Caki2 (cell line): ENCODE results near the gene HAUS8. TPM values are rescaled to one million over a fixed set of nuclear protein-coding genes. Genes with fewer than 3 reads are reported as not detected.
"Not testable (repeated sequence)": the region's sequence is repeated elsewhere in the genome, so short reads cannot be mapped to it uniquely, and the experiment has no call there.

ENCODE experiments used
- DNase-seq: peaks from one replicate; pipeline ENCODE4 v3.0.0-alpha.2; 2015; ENCODE audit warnings: low read depth
- in situ Hi-C: cut with HindIII; loops from 2 replicates; pipeline ENCODE4 v1.10.0; 2016; ENCODE audit warnings: low sequenced_read_pairs, low pct_unique_long_range_greater_than_20kb, mixed read lengths
- total RNA-seq: library from RNA; depleted of rRNA; stranded (reverse); fragments of >200 nt; shearing (Covaris generic); gene quantifications from 2 replicates; pipeline ENCODE4 v1.2.3, GENCODE V29; 2014; ENCODE audit warnings: low replicate concordance; rRNA removed

The HAUS8 gene, protein sequence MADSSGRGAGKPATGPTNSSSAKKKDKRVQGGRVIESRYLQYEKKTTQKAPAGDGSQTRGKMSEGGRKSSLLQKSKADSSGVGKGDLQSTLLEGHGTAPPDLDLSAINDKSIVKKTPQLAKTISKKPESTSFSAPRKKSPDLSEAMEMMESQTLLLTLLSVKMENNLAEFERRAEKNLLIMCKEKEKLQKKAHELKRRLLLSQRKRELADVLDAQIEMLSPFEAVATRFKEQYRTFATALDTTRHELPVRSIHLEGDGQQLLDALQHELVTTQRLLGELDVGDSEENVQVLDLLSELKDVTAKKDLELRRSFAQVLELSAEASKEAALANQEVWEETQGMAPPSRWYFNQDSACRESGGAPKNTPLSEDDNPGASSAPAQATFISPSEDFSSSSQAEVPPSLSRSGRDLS
- 23.7 and 24.2 TPM in 2 replicates for total RNA-seq

DNA sequence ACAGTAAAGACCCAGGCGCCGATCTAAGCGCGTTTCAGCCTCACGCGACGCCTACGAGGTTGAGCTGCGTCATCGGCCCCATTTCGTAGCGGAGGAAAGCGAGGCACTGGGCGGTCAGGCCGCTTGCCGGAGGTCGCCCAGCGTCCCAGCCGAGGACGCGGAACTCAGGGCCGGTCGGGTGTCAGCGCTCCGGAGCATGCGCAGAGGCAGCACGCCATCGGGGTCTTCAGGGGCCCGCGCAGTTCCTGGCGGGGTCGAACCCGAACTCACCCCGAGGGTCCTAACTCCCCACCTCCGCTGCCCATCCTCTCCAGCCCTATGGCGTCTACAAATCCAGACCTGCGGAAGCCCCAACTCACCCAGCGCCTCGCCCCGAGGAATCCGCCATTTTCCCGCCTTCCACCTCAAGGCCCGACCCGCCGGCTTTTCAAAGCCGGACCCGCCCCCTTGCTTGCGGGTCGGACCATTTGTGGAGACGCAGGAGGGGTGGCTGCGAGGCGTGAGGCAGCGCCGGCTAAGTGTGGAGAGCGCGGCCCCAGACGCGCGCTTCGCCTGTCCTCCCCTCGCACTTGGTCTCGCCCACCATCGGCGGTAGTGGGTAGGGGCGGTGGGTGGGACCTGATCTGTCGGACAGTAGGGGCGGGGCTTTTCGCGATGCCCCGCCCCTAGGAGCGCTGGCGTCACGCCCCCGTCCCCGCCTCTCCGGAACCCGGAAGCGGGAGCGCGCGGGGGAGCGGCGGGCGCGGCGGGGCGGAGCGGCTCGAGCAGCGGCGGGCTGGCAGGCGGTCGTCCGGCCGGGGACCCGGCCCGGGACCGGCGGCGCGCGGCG is at the start of gene HAUS8, which contains the start of gene MYO9B:
Gene HAUS8 (minus strand): TSS at position 418 of the 829 bp plus-strand sequence. CDS start 30 bp downstream, at position 388.
Gene MYO9B (plus strand): TSS at position 743 of the 829 bp plus-strand sequence. CDS start 25,941 bp downstream, outside the sequence.
- in situ Hi-C loops, result no loop called here
- DNase-seq, result peak; percentile 99

DNA sequence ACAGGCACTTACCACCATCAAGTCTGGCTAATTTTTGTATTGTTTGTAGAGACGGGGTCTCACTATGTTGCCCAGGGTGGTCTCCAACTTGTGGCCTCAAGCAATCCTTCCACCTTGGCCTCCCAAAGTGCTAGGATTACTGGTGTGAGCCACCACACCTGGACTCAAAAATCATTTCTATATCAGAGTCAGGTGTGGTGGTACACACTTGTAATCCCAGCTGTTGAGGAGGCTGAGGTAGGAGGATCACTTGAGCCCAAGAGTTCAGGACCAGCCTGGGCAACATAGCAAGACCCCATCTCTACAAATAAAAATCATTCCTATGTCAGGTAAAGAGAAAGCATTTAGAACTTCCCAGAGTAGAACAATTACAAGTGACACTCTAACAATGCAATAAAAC is 48.8 kb upstream of the HAUS8 start:
- no peak for DNase-seq
- in situ Hi-C loops, result no loop called here

DNA sequence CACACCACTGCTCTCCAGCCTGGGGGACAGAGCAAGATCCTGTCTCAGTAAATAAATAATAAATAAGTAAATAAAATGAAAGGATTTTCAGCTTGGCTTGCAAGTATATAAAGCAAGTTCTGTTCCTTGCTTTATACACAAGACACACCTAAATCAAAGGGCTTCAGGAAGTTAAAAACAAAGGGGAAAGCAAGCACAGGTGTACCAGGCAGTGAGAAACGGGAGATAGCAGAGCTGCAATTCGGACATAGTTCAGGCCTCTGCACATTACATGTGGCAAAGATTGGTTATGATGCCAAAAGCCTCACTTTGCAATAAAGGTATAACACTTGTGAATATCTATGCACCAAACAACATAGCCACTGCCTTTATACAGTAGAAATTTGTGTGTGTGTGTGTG is 47.8 kb upstream of the HAUS8 start:
- no peak for DNase-seq
- in situ Hi-C loops, result no loop called here

DNA sequence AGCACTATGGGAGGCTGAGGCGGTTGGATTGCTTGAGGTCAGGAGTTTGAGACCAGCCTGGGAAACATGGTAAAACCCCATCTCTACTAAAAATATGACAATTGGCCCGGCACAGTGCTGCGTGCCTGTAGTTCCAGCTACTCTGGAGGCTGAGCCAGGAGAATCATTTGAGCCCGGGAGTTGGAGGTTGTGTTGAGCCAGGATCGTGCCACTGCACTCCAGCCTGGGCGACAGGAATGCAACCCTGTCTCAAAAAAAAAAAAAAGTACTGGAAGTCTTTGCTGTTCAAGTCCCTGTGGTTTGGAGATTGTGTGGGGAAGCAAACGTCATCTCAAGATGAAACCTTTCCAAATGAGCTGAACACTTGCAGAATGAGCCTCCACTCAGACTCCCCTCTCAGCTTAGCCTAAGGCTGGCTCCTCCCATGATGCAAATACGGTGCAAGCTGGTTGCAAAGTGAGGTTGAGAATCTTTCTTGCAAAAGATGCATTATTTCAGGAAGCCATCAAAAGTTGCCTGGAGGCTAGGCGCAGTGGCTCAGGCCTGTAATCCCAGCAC is 46.6 kb upstream of the HAUS8 start:
- DNase-seq, result no peak
- in situ Hi-C loops, result no loop called here

DNA sequence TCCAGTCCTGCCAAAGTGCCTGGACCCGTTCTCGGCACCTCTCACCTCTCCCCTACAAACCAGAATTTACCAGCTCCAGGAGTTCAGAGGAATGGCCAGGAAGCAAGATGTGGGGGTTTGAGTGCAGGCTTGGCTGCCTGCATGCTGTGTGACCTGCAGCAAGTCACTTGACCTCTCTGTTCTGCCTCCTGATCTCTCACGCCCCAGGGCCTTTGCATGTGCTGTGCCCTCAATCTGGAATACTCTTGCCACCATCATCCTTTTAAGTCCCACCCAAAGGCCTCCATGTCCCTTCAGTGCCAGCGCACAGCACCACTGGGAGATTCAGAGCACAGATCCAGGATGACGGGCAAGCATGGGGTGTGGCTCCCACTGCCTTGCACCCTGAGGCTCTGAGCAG is 43.7 kb upstream of the HAUS8 start:
- DNase-seq, result no peak
- in situ Hi-C loops, result no loop called here

DNA sequence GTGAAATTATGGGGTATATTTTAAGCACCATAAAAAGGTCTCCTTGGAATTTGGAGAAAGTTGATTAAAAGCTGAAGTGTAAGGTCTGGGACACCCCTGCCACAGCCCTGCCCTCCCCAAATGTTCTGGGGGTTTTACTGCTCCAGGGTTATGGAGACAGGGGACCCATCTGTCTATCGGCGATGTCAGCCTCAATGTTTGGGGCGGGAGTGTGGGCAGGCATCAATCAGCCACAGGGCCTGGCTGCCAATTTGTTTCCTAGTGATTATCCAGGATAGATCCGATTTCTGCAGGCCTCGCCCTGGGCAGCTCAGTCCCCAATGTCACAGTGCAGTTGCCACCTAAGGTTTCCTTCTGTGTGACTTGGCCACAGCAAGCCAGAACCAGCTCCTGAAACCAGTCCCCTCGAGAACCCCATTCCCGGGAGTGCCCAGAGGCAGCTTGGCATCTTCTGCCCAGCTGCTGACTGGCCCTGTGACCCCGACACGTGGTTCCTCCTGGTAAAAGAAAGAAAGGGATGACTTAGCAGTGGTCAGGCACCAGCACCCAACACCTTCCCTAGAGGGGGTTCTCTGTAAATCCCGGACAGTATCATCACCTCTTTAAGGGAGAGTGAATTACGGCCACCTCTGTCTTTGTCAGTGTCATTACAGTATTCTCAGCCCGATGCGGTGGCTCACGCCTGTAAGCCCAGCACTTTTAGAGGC is 41.9 kb upstream of the HAUS8 start:
- in situ Hi-C loops, result no loop called here

DNA sequence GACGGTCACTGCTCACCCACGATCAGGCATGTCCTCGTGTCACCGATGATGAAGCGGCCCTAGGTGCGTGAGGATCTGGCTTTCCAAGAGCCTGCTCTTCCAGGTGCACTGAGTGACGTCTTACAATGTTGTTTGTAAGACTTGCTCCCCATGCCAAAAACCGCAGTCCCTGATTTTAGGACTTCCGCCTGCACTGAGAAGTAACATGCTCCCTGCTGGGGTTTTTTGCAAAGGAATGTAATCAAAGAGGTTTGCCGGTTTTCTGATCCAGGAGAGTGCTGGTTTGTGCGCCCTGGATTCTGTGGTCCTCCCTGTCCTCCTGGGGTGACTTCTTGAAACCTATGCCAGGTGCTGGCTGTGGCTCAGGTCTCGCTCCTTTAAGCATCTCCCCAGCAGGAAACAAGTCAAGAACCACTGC is 39.2 kb upstream of the HAUS8 start:
- in situ Hi-C loops, result no loop called here
- DNase-seq, result no peak

More for the DNA sequence above, 41.9 kb upstream of the HAUS8 start:
- DNase-seq, result no peak

DNA sequence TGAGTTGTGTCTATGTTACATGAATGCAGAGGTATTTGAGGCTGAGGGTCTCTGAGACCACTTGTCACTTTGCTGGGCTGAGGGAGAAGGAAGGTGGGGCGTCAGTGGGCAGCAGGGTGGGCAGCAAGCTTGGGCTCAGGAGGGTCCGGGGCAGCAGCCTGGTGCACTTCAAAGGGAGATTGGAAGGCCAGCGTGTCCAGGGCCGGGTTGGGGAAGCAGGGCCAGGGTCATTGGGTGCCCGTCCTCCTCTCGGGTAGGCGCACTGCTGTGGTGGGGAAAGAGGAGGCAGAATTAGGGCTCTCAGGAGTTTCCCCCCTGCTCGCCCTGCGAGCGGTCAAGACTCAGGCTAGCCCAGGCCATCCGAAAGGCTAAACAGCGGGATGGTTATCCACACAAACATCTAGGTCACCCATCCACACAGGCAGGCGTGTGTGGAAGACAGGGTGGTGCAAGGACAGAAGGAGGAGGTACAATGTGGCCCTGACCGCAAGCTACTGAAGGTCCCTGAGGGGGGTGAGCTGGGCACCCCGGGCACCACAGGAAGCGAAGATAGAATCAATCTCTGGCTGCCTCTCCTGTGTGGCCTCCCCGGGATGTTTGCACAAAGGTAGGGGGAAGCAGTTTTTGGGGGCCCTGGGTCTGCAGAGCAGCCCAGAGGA is 38.0 kb upstream of the HAUS8 start:
- DNase-seq, result no peak
- in situ Hi-C loops, result no loop called here

DNA sequence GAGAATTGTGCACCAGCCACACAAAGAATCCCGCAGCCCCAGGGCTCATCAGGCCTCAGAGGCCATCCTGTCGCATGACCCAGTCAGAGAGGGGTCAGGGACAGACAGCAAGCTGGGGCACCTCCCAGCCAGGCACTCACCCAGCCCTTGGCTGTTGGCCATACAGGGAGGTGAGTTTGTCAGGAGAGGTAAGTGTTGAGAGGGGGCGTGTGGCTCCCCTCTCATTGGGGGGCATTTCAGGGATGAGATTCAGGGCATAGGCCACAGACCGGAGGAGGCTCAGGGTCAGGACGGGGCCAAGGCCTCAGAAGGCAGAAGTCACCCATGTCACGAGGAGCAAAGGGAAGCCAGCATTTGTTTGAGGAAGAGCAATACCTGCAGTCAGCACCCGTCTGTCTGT is 37.4 kb upstream of the HAUS8 start:
- in situ Hi-C loops, result no loop called here
- no peak for DNase-seq

DNA sequence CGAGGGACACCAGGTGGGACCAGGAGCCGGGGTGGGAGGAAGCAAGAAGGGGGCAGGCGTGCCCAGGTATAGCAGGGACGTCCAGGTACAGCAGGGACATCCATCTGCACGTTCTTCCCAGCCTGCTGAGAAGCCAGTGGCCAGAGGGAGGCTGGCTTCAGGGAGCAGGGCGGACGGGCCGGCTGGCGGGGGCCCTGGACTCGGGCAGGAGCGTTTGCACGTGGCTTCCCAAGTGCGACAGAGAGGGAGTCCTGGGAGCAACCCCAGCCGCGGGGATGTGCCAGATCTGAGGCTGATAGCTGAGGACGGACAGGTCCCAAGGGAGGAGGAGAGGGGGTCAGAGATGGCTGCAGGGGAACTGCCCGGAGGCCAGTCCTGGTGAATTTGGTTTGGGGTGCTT is 37.0 kb upstream of the HAUS8 start:
- DNase-seq, result no peak
- in situ Hi-C loops, result no loop called here

DNA sequence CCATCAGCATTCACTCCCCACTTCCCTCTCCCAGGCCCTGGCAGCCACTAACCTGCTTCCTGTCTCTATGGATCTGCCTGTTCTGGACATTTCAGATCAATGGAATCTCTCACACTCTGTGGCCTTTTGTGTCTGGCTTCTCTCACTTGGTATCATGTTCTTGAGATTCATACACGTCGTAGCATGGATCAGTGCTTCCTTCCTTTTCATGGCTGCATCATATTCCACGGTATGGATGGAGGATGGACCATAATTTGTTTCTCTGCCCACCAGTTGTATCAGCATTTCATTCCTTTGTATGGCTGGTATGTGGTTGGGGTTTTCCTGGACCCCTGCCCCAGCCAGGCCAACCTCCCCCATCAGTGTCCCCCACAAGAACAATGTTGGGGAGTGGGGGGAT is 36.5 kb upstream of the HAUS8 start:
- in situ Hi-C loops, result no loop called here

DNA sequence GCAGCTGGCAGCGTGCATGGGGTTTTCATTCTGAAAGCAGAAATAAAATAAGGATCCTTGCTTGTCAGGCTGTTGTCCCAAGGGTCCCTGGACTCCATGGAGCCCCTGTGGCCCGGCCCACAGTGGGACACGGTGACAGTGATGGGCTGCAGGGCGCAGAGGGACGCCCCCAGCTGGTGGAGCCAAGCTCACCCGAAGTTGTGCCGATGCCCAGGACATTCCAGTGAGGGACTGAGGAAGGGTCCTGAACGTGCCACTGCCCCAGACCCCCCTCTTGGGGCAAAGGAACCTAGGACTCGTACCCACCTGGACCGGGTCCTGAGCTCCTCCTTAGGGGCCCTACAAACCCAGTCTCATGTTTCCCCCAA is 35.3 kb upstream of the HAUS8 start:
- DNase-seq, result no peak
- in situ Hi-C loops, result no loop called here

More for the DNA sequence above, 36.5 kb upstream of the HAUS8 start:
- no peak for DNase-seq

DNA sequence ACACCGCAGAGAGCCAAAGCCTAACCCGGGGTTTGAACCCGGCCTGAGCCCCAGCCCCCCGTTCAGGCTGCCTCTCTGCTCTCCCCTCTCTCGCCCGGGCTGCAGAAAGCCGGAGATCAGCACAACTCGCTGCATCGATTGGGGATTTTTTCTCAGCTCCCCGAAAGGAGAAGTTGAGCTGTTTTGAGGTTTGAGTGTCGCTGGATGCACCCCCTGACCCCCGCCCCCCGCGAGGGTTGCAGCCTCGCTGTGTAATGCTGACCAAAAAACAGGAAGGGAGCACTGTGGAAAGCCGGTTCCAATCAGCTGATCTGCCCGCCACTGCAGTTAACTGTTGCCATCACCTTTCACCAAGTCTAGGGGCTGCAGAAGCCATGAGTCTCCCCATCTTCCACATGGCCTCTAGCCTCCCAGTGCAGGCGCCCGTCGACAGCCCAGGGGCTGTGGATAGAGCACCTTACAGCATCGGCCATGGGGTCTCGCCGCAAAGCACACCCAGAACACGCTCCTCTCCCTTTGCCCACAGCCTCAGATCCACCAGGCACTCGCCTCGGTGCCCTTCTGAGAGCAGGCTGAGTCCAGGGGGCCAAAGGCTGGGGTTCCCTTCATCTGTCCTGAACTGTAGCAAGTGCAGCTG is 34.8 kb upstream of the HAUS8 start:
- in situ Hi-C loops, result no loop called here
- DNase-seq, result no peak

DNA sequence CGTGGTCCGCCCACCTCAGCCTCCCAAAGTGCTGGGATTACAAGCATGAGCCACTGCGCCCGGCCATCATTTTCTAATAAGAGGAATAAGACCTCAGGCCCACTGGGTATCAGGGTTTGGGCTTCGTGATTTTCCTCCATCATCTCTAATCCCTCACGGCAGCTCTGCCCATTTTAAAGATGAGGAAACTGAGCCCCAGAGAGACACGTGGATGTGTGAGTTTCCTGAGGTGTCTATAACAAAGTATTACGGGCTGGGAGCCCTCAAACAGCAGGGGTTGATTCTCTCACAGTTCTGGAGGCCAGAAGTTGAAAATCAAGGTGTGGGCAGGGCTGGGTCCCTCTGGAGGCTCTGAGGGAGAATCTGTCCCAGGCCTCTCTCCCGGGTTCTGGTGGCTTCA is 34.0 kb upstream of the HAUS8 start:
- in situ Hi-C loops, result no loop called here
- DNase-seq, result no peak

DNA sequence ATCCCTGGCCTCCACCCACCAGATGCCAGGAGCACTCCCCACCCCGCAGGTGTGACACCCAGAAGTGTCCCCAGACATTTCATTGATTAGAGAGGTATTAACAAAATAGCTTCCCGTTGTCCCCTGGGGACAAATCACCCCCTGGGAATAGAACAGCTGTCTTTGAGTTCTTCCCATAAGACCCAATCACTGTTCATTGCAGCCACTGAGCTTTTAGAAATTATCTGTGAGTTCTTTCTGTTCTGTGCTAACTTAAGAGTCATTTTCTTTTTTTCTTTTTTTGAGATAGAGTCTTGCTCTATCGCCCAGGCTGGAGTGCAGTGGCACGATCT is 33.2 kb upstream of the HAUS8 start:
- in situ Hi-C loops, result no loop called here
- no peak for DNase-seq

DNA sequence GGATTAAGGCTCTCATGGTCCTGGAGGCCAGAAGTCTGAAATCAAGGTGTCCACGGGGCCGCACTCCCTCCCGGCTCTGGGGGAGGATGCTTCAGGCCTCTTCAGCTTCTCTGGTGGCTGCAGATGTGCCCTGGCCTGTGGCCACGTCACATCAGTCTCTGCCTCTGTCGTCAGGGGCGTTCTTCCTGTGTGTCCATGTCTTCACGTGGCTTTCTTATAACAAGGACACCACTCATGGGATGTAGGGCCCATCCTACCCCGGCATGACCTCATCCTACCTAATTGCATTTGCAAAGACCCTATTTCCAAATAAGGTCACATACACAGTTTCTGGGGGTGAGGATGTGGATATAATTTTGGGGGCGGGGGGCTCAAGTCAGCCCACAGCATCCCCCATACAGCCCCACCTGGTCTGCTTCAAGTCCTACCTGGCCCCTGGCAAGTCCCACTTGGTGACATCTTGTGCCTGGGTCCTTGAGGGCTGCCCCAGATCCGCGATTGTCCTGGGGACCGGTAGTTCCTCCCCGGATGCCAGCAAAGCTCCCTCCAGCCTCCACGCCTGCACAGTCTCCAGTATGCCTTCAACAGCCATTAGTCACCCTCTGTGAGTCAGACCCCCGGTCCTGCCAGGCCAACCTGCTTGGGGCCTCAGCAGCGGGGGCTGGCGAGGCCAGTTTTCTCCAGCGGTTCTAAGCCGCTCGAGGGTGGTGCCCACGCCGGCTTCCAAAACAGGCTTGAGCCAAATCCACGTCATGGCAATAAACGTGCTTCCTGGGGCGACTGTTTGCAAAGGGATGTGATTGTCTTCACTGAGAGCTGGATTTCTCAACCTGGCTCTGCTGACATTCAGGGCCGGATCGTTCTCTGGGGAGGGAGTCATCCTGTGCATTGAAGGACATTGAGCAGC is 32.5 kb upstream of the HAUS8 start:
- in situ Hi-C loops, result no loop called here
- peak; percentile 73 for DNase-seq

DNA sequence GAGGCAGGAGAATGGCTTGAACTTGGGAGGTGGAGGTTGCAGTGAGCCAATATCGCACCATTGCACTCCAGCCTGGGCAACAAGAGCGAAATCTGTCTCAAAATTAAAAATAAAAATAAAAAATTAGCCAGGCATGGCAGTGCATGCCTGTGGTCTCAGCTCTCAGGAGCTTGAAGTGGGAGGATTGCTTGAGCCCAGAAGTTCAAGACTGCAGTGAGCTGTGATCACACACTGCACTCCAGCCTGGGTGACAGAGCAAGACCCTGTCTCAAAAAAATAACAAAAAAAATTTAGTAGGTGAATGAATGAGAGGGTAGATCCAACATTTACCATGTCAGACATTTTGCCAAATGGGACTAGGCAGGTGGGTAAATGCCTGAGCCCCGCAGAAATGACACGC is 31.7 kb upstream of the HAUS8 start:
- in situ Hi-C loops, DNase-seq: not testable (repeated sequence)
